Peyer's patch (tissue), 4 donors: ENCODE results near the gene TARBP1. TPM values are rescaled to one million over a fixed set of nuclear protein-coding genes. Genes with fewer than 3 reads are reported as not detected.
"Not testable (repeated sequence)": the region's sequence is repeated elsewhere in the genome, so short reads cannot be mapped to it uniquely, and the experiment has no call there.

Experiments
- DNase-seq, 3 donors: peaks; one replicate each; pipeline ENCODE4 v3.0.0-alpha.2; 2017 to 2019
- H3K27ac ChIP-seq, 4 donors: fragments of 200-600 bp; sonication (generic); one replicate each; pipeline ENCODE4 v1.5.1; 2016 to 2019
- H3K27me3 ChIP-seq, 2 donors: fragments of 200-600 bp; sonication (generic); one replicate each; pipeline ENCODE4 v1.5.1; 2019
- H3K36me3 ChIP-seq, 3 donors: fragments of 200-600 bp; sonication (generic); one replicate each; pipeline ENCODE4 v1.5.1; 2016 to 2019
- H3K4me1 ChIP-seq, 4 donors: fragments of 200-600 bp; sonication (generic); one replicate each; pipeline ENCODE4 v1.5.1; 2016 to 2019
- H3K4me3 ChIP-seq, 4 donors: fragments of 200-600 bp; sonication (generic); 1 replicate in 3 of 4; 2 replicates in 1 of 4; pipeline ENCODE4 v1.5.1; 2016 to 2019; ENCODE audit warnings: mild to moderate bottlenecking in 1 of 4
- H3K9me3 ChIP-seq, 4 donors: fragments of 200-600 bp; sonication (generic); one replicate each; pipeline ENCODE4 v1.5.1; 2016 to 2019; ENCODE audit warnings: mild to moderate bottlenecking in 1 of 4
- POLR2A ChIP-seq, 2 donors: fragments of 450-650 bp; IDR thresholded peaks; one replicate each; pipeline ENCODE4 v1.5.1; 2017; ENCODE audit warnings: antibody characterized with exemption in 2 of 2, mild to moderate bottlenecking in 2 of 2, moderate library complexity in 2 of 2
- total RNA-seq, 4 donors: library from RNA; depleted of rRNA; stranded (reverse); fragments of >200 nt; gene quantifications; one replicate each; pipeline ENCODE4 v1.1.0, GENCODE V29; 2016
- TF ChIP-seq, protein P1 (sequence below), 6 experiments: fragments of 450-650 bp in 4 of 6; fragments of 200-600 bp in 2 of 6; sonication (generic) in 1 of 6; IDR thresholded peaks; one replicate each; pipeline ENCODE4 v1.5.1; 2017 to 2019; ENCODE audit warnings: antibody characterized with exemption in 6 of 6, mild to moderate bottlenecking in 3 of 6, moderate library complexity in 1 of 6

Gene TARBP1
- total RNA-seq, 4 donors from 2014 or later = 19.3 to 52.0 (median 36.3) TPM

DNA sequence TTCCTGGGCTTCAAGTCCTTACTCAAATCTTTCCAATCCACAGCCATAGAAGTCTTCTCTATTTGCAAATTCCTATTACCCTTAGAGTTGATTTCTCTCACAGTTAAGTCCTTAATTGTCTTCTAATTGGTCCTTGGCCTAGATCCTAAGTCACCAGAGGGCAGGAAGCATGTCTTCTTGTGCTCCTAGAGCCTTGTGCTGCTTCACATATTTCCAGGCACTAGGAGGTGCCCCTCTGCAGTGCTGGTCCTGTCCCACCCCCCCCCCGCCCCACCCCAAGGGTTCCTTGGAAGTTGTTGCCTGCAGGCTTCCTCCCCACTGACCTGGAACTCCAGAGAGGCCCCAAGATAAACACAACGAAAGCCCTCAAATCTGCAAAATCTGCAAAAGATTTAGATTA, 28.1 kb upstream of the TARBP1 start:
- Histone ChIP-seq H3K9me3 (no peaks in the 10 kb centered on the region), H3K27ac (no peak overlapping the region), H3K4me1 (no peaks in the 10 kb centered on the region), H3K27me3 (no peaks in the 10 kb centered on the region), H3K36me3 (no peaks in the 10 kb centered on the region), H3K4me3 (no peak overlapping the region)
- no peak for TF ChIP-seq POLR2A (IDR thresholded peaks at IDR 0.05)
- TF ChIP-seq, protein P1, sequence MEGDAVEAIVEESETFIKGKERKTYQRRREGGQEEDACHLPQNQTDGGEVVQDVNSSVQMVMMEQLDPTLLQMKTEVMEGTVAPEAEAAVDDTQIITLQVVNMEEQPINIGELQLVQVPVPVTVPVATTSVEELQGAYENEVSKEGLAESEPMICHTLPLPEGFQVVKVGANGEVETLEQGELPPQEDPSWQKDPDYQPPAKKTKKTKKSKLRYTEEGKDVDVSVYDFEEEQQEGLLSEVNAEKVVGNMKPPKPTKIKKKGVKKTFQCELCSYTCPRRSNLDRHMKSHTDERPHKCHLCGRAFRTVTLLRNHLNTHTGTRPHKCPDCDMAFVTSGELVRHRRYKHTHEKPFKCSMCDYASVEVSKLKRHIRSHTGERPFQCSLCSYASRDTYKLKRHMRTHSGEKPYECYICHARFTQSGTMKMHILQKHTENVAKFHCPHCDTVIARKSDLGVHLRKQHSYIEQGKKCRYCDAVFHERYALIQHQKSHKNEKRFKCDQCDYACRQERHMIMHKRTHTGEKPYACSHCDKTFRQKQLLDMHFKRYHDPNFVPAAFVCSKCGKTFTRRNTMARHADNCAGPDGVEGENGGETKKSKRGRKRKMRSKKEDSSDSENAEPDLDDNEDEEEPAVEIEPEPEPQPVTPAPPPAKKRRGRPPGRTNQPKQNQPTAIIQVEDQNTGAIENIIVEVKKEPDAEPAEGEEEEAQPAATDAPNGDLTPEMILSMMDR (IDR thresholded peaks at IDR 0.05) = no peak
- DNase-seq = no peak

DNA sequence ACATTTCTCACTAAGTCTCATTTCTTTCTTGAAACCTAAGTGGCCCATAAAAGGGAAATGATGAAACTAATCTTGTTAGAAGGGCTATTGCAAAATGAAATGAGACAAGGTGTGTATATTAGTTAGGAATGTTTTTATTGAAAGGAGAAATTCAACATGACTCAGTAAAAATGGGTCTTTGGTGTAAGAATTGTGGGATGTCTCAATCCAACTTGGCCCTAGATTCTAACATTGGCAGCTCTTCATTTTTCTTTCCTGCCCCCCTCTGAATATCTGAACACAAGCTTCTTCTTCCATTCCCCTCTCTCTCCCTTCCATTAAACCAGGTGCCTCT, 26.8 kb upstream of the TARBP1 start:
- H3K27ac ChIP-seq = no peak overlapping the region
- DNase-seq = no peak
- H3K4me3 ChIP-seq = no peak overlapping the region
- no peaks in the 10 kb centered on the region for H3K27me3 ChIP-seq
- H3K4me1 ChIP-seq = peaks cover 0 to under 1% (median 0%) of the 10 kb centered on the region in 4 donors
- TF ChIP-seq POLR2A (IDR thresholded peaks at IDR 0.05) = no peak
- TF ChIP-seq, protein P1 (IDR thresholded peaks at IDR 0.05) = no peak
- H3K9me3 ChIP-seq = no peaks in the 10 kb centered on the region
- no peaks in the 10 kb centered on the region for H3K36me3 ChIP-seq

DNA sequence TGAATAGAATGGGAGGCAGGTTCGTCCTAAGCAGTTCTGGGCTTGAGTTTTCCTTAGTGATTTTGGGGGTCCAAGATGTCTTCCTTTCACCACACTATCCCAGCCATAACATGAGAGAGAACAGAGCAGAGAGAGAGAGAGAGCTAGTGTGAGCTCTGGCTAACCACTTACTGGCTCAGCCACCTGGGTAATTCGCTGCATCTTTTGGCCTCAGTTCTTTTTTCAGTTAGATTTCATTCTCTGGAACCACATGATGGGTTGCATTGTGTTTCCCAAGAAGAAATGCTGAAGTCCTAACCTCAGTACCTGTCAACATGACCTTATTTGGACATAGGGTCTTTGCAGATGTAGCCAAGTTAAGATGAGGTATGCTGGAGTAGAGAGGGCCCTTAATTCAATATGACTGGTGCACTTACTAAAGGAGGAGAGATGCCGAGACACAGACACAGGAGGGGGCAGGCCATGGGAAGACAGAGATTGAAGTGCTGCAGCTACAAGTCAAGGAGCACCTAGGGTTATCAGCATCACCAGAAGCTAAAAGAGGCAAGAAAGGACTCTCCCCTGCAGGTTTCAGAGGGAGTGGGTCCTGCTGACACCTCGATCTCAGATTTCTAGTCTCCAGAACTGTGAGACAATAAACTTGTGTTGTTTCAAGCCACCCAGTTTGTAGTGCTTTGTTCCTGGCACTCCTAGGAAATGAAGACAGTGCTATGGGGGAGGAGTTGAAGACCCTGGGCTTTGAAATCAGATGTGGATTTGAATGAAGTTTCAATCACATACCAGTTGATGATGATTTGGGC, 26.2 kb upstream of the TARBP1 start:
- Histone ChIP-seq H3K4me1 (peaks cover 0 to 6% (median under 1%) of the 10 kb centered on the region in 4 donors), H3K27ac (no peak overlapping the region), H3K27me3 (no peaks in the 10 kb centered on the region), H3K36me3 (no peaks in the 10 kb centered on the region), H3K9me3 (no peaks in the 10 kb centered on the region), H3K4me3 (no peak overlapping the region)
- no peak for DNase-seq
- no peak for TF ChIP-seq POLR2A (IDR thresholded peaks at IDR 0.05)
- TF ChIP-seq, protein P1 (IDR thresholded peaks at IDR 0.05) = no peak

DNA sequence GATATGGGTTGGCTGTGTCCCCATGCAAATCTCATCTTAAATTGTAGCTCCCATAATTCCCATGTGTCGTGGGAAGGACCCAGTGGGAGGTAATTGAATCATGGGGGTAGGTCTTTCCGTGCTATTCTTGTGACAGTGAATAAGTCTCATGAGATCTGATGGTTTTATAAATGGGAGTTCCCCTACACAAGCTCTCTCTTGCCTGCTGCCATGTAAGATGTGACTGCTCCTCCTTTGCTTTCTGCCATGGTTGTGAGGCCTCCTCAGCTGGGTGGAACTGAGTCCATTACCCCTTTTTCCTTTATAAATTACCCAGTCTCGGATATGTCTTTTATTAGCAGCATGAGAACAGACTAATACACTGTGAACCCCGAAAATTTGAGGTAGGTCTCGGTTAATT, 25.3 kb upstream of the TARBP1 start:
- H3K27me3 ChIP-seq, H3K36me3 ChIP-seq, H3K9me3 ChIP-seq, H3K4me1 ChIP-seq, H3K4me3 ChIP-seq, DNase-seq, H3K27ac ChIP-seq: not testable (repeated sequence)

DNA sequence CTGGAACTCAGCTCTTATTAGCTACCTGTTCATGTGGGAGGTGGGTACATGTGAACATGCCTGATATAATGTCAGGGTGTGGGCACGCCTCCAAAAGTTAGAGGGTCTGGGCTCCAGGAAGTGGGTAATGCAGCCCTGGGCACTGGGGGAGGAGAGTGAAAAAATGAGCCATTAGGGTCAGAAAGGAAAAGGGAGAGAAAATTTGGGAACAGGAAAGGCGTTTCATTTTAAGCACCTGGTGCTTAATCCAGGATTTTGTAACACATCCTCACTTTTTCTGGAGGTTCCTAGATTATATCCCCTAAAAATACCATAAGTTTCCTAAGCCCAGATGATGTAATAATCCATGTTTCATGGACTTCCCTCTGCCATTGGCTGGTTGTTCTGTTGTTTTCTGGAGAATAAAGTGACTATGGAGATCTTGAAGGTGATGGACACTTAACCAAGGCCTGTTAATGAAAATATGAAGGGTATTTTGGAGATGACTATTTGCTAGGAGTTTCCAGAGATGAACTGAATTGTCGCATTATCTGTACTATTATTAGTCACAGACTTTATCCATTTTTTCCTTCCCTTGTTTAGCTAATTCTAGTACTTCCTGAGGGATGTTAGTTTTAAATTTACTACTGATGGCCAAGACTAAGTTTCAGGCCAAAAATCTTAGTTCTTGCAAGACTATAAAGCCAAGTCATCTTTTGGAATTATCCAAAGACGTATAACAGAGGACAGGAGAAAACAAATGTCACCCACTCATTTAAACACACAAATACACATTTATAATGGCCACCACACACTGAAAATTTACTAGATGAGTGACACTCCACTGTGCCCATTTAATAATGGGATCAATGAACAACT, 24.4 kb upstream of the TARBP1 start:
- H3K36me3 ChIP-seq = no peaks in the 10 kb centered on the region
- H3K4me1 ChIP-seq = peaks cover 0 to 7% (median 3%) of the 10 kb centered on the region in 4 donors
- peak overlapping the region in 2 of 4 donors; percentile 0 to 13 for H3K27ac ChIP-seq
- no peaks in the 10 kb centered on the region for H3K27me3 ChIP-seq
- TF ChIP-seq POLR2A (IDR thresholded peaks at IDR 0.05) = no peak
- TF ChIP-seq, protein P1 (IDR thresholded peaks at IDR 0.05) = no peak
- no peak overlapping the region for H3K4me3 ChIP-seq
- H3K9me3 ChIP-seq = no peaks in the 10 kb centered on the region
- DNase-seq = no peak

DNA sequence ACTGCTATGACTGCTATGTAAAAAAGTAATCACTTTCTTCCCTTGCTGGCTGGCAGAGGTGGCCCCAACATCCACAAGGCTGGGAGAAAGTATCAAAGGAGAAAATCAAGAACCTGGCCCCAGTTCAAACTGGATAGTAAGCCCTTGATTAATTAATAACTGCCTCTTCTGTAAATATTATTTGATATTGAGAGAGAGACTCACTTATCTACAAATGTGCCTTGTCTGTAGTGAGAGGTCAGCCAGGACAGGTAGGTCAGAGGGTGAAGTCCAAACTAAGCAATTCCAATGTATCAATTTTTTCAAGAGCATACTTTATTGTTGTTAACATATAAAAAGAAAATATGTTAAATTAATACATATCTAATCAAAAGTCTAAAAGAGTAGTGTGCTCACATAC, 23.8 kb upstream of the TARBP1 start:
- Histone ChIP-seq H3K27ac (peak overlapping the region in 1 of 4 donors; percentile 13), H3K9me3 (no peaks in the 10 kb centered on the region), H3K4me3 (no peak overlapping the region), H3K36me3 (no peaks in the 10 kb centered on the region), H3K4me1 (peaks cover 0 to 7% (median 3%) of the 10 kb centered on the region in 4 donors), H3K27me3 (no peaks in the 10 kb centered on the region)
- no peak for DNase-seq
- TF ChIP-seq, protein P1 (IDR thresholded peaks at IDR 0.05) = no peak
- no peak for TF ChIP-seq POLR2A (IDR thresholded peaks at IDR 0.05)
